22Rv1 (cell line): ENCODE measurements around the gene ZNF892.
"Not testable (repeated sequence)": the region's sequence is repeated elsewhere in the genome, so short reads cannot be mapped to it uniquely, and the experiment has no call there.

Experiments used
- ZFX ChIP-seq: fragments of 450-650 bp; IDR thresholded peaks from 2 replicates; pipeline ENCODE4 v1.6.1; 2017; ENCODE audit warnings: antibody characterized with exemption, borderline replicate concordance
- TF ChIP-seq, protein P1 (sequence below): fragments of 450-650 bp; IDR thresholded peaks from 2 replicates; pipeline ENCODE4 v1.5.1; 2017; ENCODE audit warnings: mild to moderate bottlenecking

DNA sequence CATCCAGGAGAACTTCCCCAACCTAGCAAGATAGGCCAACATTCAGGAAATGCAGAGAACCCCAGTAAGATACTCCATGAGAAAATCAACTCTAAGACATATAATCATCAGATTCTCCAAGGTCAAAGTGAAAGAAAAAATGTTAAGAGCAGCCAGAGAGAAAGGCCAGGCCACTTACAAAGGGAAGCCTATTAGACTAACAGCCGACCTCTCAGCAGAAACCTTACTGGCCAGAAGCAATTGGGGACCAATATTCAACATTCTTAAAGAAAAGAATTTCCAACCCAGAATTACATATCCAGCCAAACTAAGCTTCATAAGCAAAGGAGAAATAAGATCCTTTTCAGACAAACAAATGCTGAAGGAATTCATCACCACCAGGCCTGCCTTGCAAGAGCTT, 34.8 kb downstream of the ZNF892 start:
- TF ChIP-seq, protein P1, sequence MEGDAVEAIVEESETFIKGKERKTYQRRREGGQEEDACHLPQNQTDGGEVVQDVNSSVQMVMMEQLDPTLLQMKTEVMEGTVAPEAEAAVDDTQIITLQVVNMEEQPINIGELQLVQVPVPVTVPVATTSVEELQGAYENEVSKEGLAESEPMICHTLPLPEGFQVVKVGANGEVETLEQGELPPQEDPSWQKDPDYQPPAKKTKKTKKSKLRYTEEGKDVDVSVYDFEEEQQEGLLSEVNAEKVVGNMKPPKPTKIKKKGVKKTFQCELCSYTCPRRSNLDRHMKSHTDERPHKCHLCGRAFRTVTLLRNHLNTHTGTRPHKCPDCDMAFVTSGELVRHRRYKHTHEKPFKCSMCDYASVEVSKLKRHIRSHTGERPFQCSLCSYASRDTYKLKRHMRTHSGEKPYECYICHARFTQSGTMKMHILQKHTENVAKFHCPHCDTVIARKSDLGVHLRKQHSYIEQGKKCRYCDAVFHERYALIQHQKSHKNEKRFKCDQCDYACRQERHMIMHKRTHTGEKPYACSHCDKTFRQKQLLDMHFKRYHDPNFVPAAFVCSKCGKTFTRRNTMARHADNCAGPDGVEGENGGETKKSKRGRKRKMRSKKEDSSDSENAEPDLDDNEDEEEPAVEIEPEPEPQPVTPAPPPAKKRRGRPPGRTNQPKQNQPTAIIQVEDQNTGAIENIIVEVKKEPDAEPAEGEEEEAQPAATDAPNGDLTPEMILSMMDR = not testable (repeated sequence)
- TF ChIP-seq ZFX = not testable (repeated sequence)
